ENCODE data around the gene ATP6V0C. TPM values are rescaled to one million over a fixed set of nuclear protein-coding genes. Genes with fewer than 3 reads are reported as not detected.

Gene ATP6V0C
- total and polyA plus RNA-seq, 2 of the 8 experiments (the other 6 are each of a cell fraction or from before 2014, with no cell fraction given): 125 to 176 TPM

- Histone ChIP-seq H3K4ac (replicated peaks; ENCODE audit: insufficient read length, low read depth, low read length) (no peak overlapping the region), H3K36me3 (ENCODE audit: control insufficient read depth in 2 of 4, insufficient read depth in 4 of 4, low read length in 3 of 4) (peaks cover 0 to under 1% (median 0%) of the 10 kb centered on the region in 4 experiments; a peak in 3 of 8 replicates), H3K4me2 (ENCODE audit: insufficient read depth in 1 of 2, low read depth in 2 of 2, low read length in 2 of 2) (no peak overlapping the region), H2BK5ac (ENCODE audit: low read depth, low read length) (no peak overlapping the region), H4K5ac (ENCODE audit: insufficient read length, low read depth, low read length) (no peak overlapping the region), H3K27ac (ENCODE audit: low read depth, low read length) (no peak overlapping the region), H3K9me3 (ENCODE audit: insufficient read depth in 2 of 2, low read depth in 1 of 2, low read length in 1 of 2) (no peaks in the 10 kb centered on the region), H3K23ac (ENCODE audit: insufficient read length) (no peak overlapping the region), H4K8ac (ENCODE audit: extremely low read depth, insufficient read depth, low read length) (peak overlapping the region; percentile 64; the same call in 1 of the 2 replicates), H2BK20ac (ENCODE audit: low read length) (no peak overlapping the region), H3K56ac (replicated peaks; ENCODE audit: insufficient read length, low read depth, low read length) (no peak overlapping the region), H3K18ac (ENCODE audit: extremely low read depth, low read length) (no peak overlapping the region), H3K79me2 (ENCODE audit: control insufficient read depth in 1 of 2, insufficient read depth in 2 of 2, low read length in 2 of 2) (peaks cover 26 to 61% of the 10 kb centered on the region in 2 experiments), H2AFZ (ENCODE audit: low read length) (no peak overlapping the region), H4K91ac (replicated peaks; ENCODE audit: insufficient read length, low read length) (no peak overlapping the region), H3K14ac (ENCODE audit: insufficient read length) (no peak overlapping the region), H2AK5ac (ENCODE audit: low read depth, low read length) (no peak overlapping the region), H2BK120ac (replicated peaks; ENCODE audit: low read depth, low read length) (no peak overlapping the region), H3K4me1 (replicated peaks in 1 of 4; ENCODE audit: control insufficient read depth in 3 of 4, insufficient read depth in 4 of 4, low read length in 3 of 4) (peaks cover 0 to 24% (median 7%) of the 10 kb centered on the region in 4 experiments; a peak in 6 of 7 replicates), H3K79me1 (ENCODE audit: low read depth, low read length) (peaks cover 22% of the 10 kb centered on the region), H3K9ac (replicated peaks in 1 of 4; ENCODE audit: extremely low read depth in 1 of 4, low read depth in 3 of 4, low read length in 3 of 4) (no peak overlapping the region), H3K27me3 (replicated peaks in 1 of 4; ENCODE audit: control insufficient read depth in 3 of 4, extremely low read depth in 1 of 4, insufficient read depth in 3 of 4, low read length in 3 of 4) (no peaks in the 10 kb centered on the region), H3K23me2 (ENCODE audit: low read depth, low read length) (peaks cover 12% of the 10 kb centered on the region; the same call in 1 of the 2 replicates), H2BK12ac (ENCODE audit: low read depth, low read length) (no peak overlapping the region), H2BK15ac (ENCODE audit: low read length) (no peak overlapping the region), H3K4me3 (ENCODE audit: extremely low read depth in 1 of 4, insufficient read depth in 2 of 4, low read depth in 3 of 4, low read length in 4 of 4) (no peak overlapping the region), H4K20me1 (replicated peaks in 1 of 2; ENCODE audit: control insufficient read depth in 1 of 2, insufficient read depth in 2 of 2, low read length in 2 of 2) (peaks cover 31 to 38% of the 10 kb centered on the region in 2 experiments)
- no peak for DNase-seq (ENCODE audit: low read depth in 1 of 2, low spot score in 2 of 2)
- TF ChIP-seq HDAC6 (IDR thresholded peaks at IDR 0.05; ENCODE audit: low read depth, low read length): no peak
- 0 out of 3 replicates have a peak, but pooled peaks of 1 of the 2 experiments have one; percentile 20 for TF ChIP-seq POLR2A (IDR thresholded peaks at IDR 0.05; ENCODE audit: control extremely low read depth in 1 of 2, low read depth in 2 of 2, low read length in 2 of 2)
- ChIA-PET CTCF (ENCODE audit: partially characterized antibody) (interaction anchor here (0.9 to 1.4 kb wide), 5 partner anchors 13 to 254 kb away, joined by 3 to 4 read pairs (median 3); partner anchors contain the start of gene CEMP1), POLR2A (ENCODE audit: partially characterized antibody) (interaction anchor here (0.8 to 7.6 kb wide), 3 partner anchors 9 to 32 kb away, joined by 3 to 108 read pairs (median 4); partner anchors contain the start of gene CEMP1)
- no peak for FAIRE-seq
- WGBS, 2 experiments (ENCODE audit: extremely low coverage in 1 of 2, insufficient coverage in 1 of 2, insufficient read length in 1 of 2, insufficient replicate concordance in 2 of 2, low coverage in 1 of 2, low lambda C conversion rate in 2 of 2, missing lambda C conversion rate in 1 of 2): 88% methylated on average over 12 of the region's 12 CpGs; no CpG with 5 or more reads in 1 of the 2 experiments
Measured at GRCh38 chr16:2517954-2518605, 4.3 kb downstream of the ATP6V0C start.

All from H1 (cell line).